Hepatocyte (in vitro differentiated cells): ENCODE data around the gene YLPM1. TPM values are rescaled to one million over a fixed set of nuclear protein-coding genes. Genes with fewer than 3 reads are reported as not detected.

Source experiments
- DNase-seq: peaks from one replicate; pipeline ENCODE4 v3.0.0-alpha.2; 2016; ENCODE audit warnings: low spot score
- H2AFZ ChIP-seq: fragments of 200-600 bp; sonication (generic); 2 replicates; pipeline ENCODE4 v1.6.0; 2016; ENCODE audit warnings: antibody characterized with exemption, mild to moderate bottlenecking
- H3K27ac ChIP-seq: fragments of 200-600 bp; sonication (generic); 2 replicates; pipeline ENCODE4 v1.5.1; 2016; ENCODE audit warnings: mild to moderate bottlenecking
- H3K27me3 ChIP-seq: fragments of 200-600 bp; sonication (generic); 2 replicates; pipeline ENCODE4 v1.6.1; 2016
- H3K36me3 ChIP-seq: fragments of 200-600 bp; sonication (generic); replicated peaks from 2 replicates; pipeline ENCODE4 v1.5.1; 2016; ENCODE audit warnings: low read depth; ENCODE audit not compliant: insufficient read depth
- H3K4me1 ChIP-seq: fragments of 200-600 bp; sonication (generic); 2 replicates; pipeline ENCODE4 v1.5.1; 2016; ENCODE audit warnings: mild to moderate bottlenecking, moderate library complexity; ENCODE audit not compliant: insufficient read depth
- H3K4me2 ChIP-seq: fragments of 200-600 bp; sonication (generic); 2 replicates; pipeline ENCODE4 v1.6.0; 2016
- H3K4me3 ChIP-seq: fragments of 200-600 bp; sonication (generic); 2 replicates; pipeline ENCODE4 v1.5.1; 2016; ENCODE audit warnings: mild to moderate bottlenecking
- H3K79me2 ChIP-seq: fragments of 200-600 bp; sonication (generic); 2 replicates; pipeline ENCODE4 v1.6.0; 2017; ENCODE audit warnings: mild to moderate bottlenecking
- H3K9me2 ChIP-seq: fragments of 200-600 bp; sonication (generic); replicated peaks from 2 replicates; pipeline ENCODE4 v1.6.0; 2017; ENCODE audit warnings: mild to moderate bottlenecking; ENCODE audit not compliant: insufficient read depth
- H3K9me3 ChIP-seq: fragments of 200-600 bp; sonication (generic); 2 replicates; pipeline ENCODE4 v1.5.1; 2016; ENCODE audit warnings: low read depth, mild to moderate bottlenecking
- H4K20me1 ChIP-seq: fragments of 200-600 bp; sonication (generic); 2 replicates; pipeline ENCODE4 v1.6.0; 2016; ENCODE audit warnings: mild to moderate bottlenecking; ENCODE audit not compliant: insufficient read depth, poor library complexity, severe bottlenecking
- CTCF ChIP-seq: fragments of 200-600 bp; sonication (generic); IDR thresholded peaks from 2 replicates; pipeline ENCODE4 v1.5.1; 2016; ENCODE audit warnings: antibody characterized with exemption, mild to moderate bottlenecking; ENCODE audit not compliant: poor library complexity
- EZH2 ChIP-seq: fragments of 200-600 bp; sonication (generic); IDR thresholded peaks from 2 replicates; pipeline ENCODE4 v1.6.1; 2016; ENCODE audit warnings: antibody characterized with exemption, mild to moderate bottlenecking, borderline replicate concordance
- EZH2phosphoT487 ChIP-seq: fragments of 200-600 bp; sonication (generic); IDR thresholded peaks from one replicate; pipeline ENCODE4 v1.6.1; 2018; ENCODE audit warnings: antibody characterized with exemption, mild to moderate bottlenecking, low read depth, moderate library complexity; ENCODE audit not compliant: unreplicated experiment, severe bottlenecking
- WGBS: methylation state at CpG from one replicate; pipeline ENCODE4 v1.1.6; 2016; ENCODE audit warnings: low lambda C conversion rate; ENCODE audit errors: missing lambda C conversion rate; 5-methylcytosine and 5-hydroxymethylcytosine counted together
- polyA plus RNA-seq: library from polyadenylated mRNA; unstranded; fragments of >200 nt; fragmentation: Nextera tagmentation; extraction: Ambion mirVana; gene quantifications from 2 replicates; pipeline ENCODE4 v1.2.1, GENCODE V29; 2016
- total RNA-seq: library from RNA; depleted of rRNA; stranded (reverse); fragments of >200 nt; gene quantifications from 2 replicates; pipeline ENCODE4 v1.2.3, GENCODE V29; 2014

YLPM1 gene
- total and polyA plus RNA-seq, 2 experiments from 2014 or later = 20.2 to 44.8 TPM

- H3K27me3 ChIP-seq = no peaks in the 10 kb centered on the region
- DNase-seq = no peak
- no peaks in the 10 kb centered on the region for H3K36me3 ChIP-seq
- no peak overlapping the region for H3K4me3 ChIP-seq
- H3K4me1 ChIP-seq = peaks cover 26% of the 10 kb centered on the region
- H2AFZ ChIP-seq = no peak overlapping the region
- H3K9me2 ChIP-seq = no peaks in the 10 kb centered on the region
- H4K20me1 ChIP-seq = no peaks in the 10 kb centered on the region
- no peaks in the 10 kb centered on the region for H3K9me3 ChIP-seq
- H3K27ac ChIP-seq = peak overlapping the region; percentile 83
- H3K4me2 ChIP-seq = peak overlapping the region; percentile 18
- no peaks in the 10 kb centered on the region for H3K79me2 ChIP-seq
- 67% methylated on average over 4 of the region's 4 CpGs for WGBS
- no peak for TF ChIP-seq EZH2phosphoT487
- TF ChIP-seq CTCF = no peak
- no peak for TF ChIP-seq EZH2
These were observed 90.5 kb downstream of the YLPM1 start for GRCh38 chr14:74853581-74853980.

GRCh38 chr14:74855021-74855420 lies 91.9 kb downstream of the YLPM1 start:
- no peak for TF ChIP-seq EZH2phosphoT487
- no peak for TF ChIP-seq EZH2
- TF ChIP-seq CTCF = no peak
- Histone ChIP-seq H3K27me3 (no peaks in the 10 kb centered on the region), H3K4me1 (peaks cover 26% of the 10 kb centered on the region), H4K20me1 (no peaks in the 10 kb centered on the region), H3K4me2 (no peak overlapping the region), H3K9me3 (no peaks in the 10 kb centered on the region), H3K79me2 (no peaks in the 10 kb centered on the region), H3K9me2 (no peaks in the 10 kb centered on the region), H3K4me3 (no peak overlapping the region), H3K27ac (no peak overlapping the region), H2AFZ (no peak overlapping the region), H3K36me3 (no peaks in the 10 kb centered on the region)
- 79% methylated on average over 7 of the region's 7 CpGs for WGBS
- DNase-seq = no peak

GRCh38 chr14:74855945-74856344 lies 92.8 kb downstream of the YLPM1 start:
- H3K9me2 ChIP-seq = no peaks in the 10 kb centered on the region
- no peak overlapping the region for H3K4me2 ChIP-seq
- no peaks in the 10 kb centered on the region for H4K20me1 ChIP-seq
- TF ChIP-seq EZH2 = no peak
- TF ChIP-seq EZH2phosphoT487 = no peak
- TF ChIP-seq CTCF = no peak
- DNase-seq = no peak
- H3K36me3 ChIP-seq = no peaks in the 10 kb centered on the region
- no peak overlapping the region for H2AFZ ChIP-seq
- H3K4me3 ChIP-seq = no peak overlapping the region
- H3K9me3 ChIP-seq = no peaks in the 10 kb centered on the region
- H3K79me2 ChIP-seq = no peaks in the 10 kb centered on the region
- no peaks in the 10 kb centered on the region for H3K27me3 ChIP-seq
- H3K4me1 ChIP-seq = peaks cover 26% of the 10 kb centered on the region
- WGBS = 80% methylated on average over 4 of the region's 4 CpGs
- H3K27ac ChIP-seq = no peak overlapping the region

GRCh38 chr14:74856366-74856765 lies 93.2 kb downstream of the YLPM1 start:
- H3K27ac ChIP-seq = no peak overlapping the region
- no peak for TF ChIP-seq CTCF
- TF ChIP-seq EZH2phosphoT487 = no peak
- no peak for TF ChIP-seq EZH2
- 96% methylated on average over 1 of the region's 1 CpG for whole genome bisulfite sequencing

More at GRCh38 chr14:74856366-74856765, 93.2 kb downstream of the YLPM1 start:
- Histone ChIP-seq H3K36me3 (no peaks in the 10 kb centered on the region), H3K9me3 (no peaks in the 10 kb centered on the region), H3K4me1 (peaks cover 26% of the 10 kb centered on the region), H2AFZ (no peak overlapping the region), H4K20me1 (no peaks in the 10 kb centered on the region), H3K9me2 (no peaks in the 10 kb centered on the region), H3K79me2 (no peaks in the 10 kb centered on the region), H3K27me3 (no peaks in the 10 kb centered on the region), H3K4me3 (no peak overlapping the region), H3K4me2 (no peak overlapping the region)
- DNase-seq = no peak
